GM12878 (cell line): ENCODE data around the gene SRPK2. TPM values are rescaled to one million over a fixed set of nuclear protein-coding genes. Genes with fewer than 3 reads are reported as not detected.

Experiments used
- CBX3 ChIP-seq: fragments of 200-600 bp; sonication (generic); IDR thresholded peaks from 2 replicates; pipeline ENCODE4 v1.6.1; 2016; ENCODE audit warnings: low read depth, borderline replicate concordance
- CEBPZ ChIP-seq: fragments of 150-350 bp; IDR thresholded peaks from 2 replicates; pipeline ENCODE4 v1.6.1; 2016; ENCODE audit warnings: low read depth, low read length
- RUNX3 ChIP-seq: IDR thresholded peaks from 2 replicates; pipeline ENCODE4 v1.6.1; 2012; ENCODE audit warnings: low read length, inconsistent platforms
- SMC3 ChIP-seq: IDR thresholded peaks from 2 replicates; pipeline ENCODE4 v1.6.1; 2011; ENCODE audit warnings: low read length, improper control_type of control experiment, borderline replicate concordance
- ZBTB11 ChIP-seq: fragments of 450-650 bp; formaldehyde crosslinking; IDR thresholded peaks from 2 replicates; pipeline ENCODE4 v1.5.0; 2022; ENCODE audit warnings: mild to moderate bottlenecking, missing genetic modification characterization
- polyA plus RNA-seq, 11 experiments: library from polyadenylated mRNA; depleted of rRNA in 4 of 11; unstranded in 6 of 11; stranded (reverse) in 5 of 11; fragments of >200 nt; fragmentation: Nextera tagmentation in 4 of 11; fragmentation: Illumina TruSeq in 1 of 11; extraction: Ambion mirVana in 4 of 11; extraction: Trizol in 1 of 11; gene quantifications; 1 replicate in 1 of 11; 2 replicates in 10 of 11; pipeline versions ENCODE4 v1.2.1 to v1.2.3, GENCODE V29; 2011 to 2016; ENCODE audit warnings: inconsistent platforms in 2 of 11, missing spikeins in 2 of 11, low read depth in 1 of 11
- total RNA-seq, 4 experiments: library from RNA; depleted of rRNA in 3 of 4; stranded (reverse); fragments of >200 nt in 3 of 4; fragmentation: Illumina TruSeq in 1 of 4; extraction: Trizol in 1 of 4; gene quantifications; 2 replicates each; pipeline versions ENCODE4 v1.2.1 to v1.2.3, GENCODE V29; 2013 to 2021

Gene SRPK2
- total and polyA plus RNA-seq, 10 of the 15 experiments (the other 5 are each of a cell fraction or from before 2014, with no cell fraction given) = 13.2 to 32.8 (median 24.5) TPM

- TF ChIP-seq ZBTB11 (no peak), CEBPZ (no peak), SMC3 (no peak), RUNX3 (no peak), CBX3 (no peak)
- TF ChIP-seq, all 136 proteins: peak for 0
Measured at GRCh38 chr7:105307163-105307672, 81.5 kb downstream of the SRPK2 start (continued).
